Fibroblast of pulmonary artery (primary cell): ENCODE data around the gene CCDC126.

Experiments used
- DNase-seq: peaks from one replicate; pipeline ENCODE4 v3.0.0-alpha.2; 2010; ENCODE audit warnings: low read depth
- H3K4me3 ChIP-seq: replicated peaks from 2 replicates; pipeline ENCODE4 v1.5.1; 2011; ENCODE audit warnings: low read depth, mild to moderate bottlenecking, control low read depth, low read length, moderate library complexity
- CTCF ChIP-seq: IDR thresholded peaks from 2 replicates; pipeline ENCODE4 v1.5.1; 2011; ENCODE audit warnings: mild to moderate bottlenecking, control low read depth, low read length, inconsistent platforms; ENCODE audit errors: missing control alignments

CCDC126 gene

GRCh38 chr7:23590529-23590928 is 6.7 kb upstream of the CCDC126 start:
- no peak for TF ChIP-seq CTCF
- no peak overlapping the region for H3K4me3 ChIP-seq
- DNase-seq: no peak

GRCh38 chr7:23593706-23594105 is 3.5 kb upstream of the CCDC126 start:
- no peak for DNase-seq
- TF ChIP-seq CTCF: no peak
- no peak overlapping the region for H3K4me3 ChIP-seq

GRCh38 chr7:23594879-23595604 is 2.1 kb upstream of the CCDC126 start:
- no peak overlapping the region for H3K4me3 ChIP-seq
- peak; percentile 17 for DNase-seq
- TF ChIP-seq CTCF: no peak

GRCh38 chr7:23598296-23598695 is 1.1 kb downstream of the CCDC126 start:
- H3K4me3 ChIP-seq: peak overlapping the region; percentile 76
- no peak for TF ChIP-seq CTCF
- DNase-seq: no peak

- no peak overlapping the region for H3K4me3 ChIP-seq
- no peak for DNase-seq
- TF ChIP-seq CTCF: no peak
Measured at GRCh38 chr7:23600236-23600635, 3.1 kb downstream of the CCDC126 start.

GRCh38 chr7:23603632-23604295 is 6.6 kb downstream of the CCDC126 start:
- no peak overlapping the region for H3K4me3 ChIP-seq
- no peak for TF ChIP-seq CTCF

GRCh38 chr7:23604296-23604640 is 7.1 kb downstream of the CCDC126 start:
- peak; percentile 60 for DNase-seq
- no peak for TF ChIP-seq CTCF
- no peak overlapping the region for H3K4me3 ChIP-seq

More at GRCh38 chr7:23603632-23604295, 6.6 kb downstream of the CCDC126 start:
- DNase-seq: no peak
